Fibroblast of lung (primary cell): ENCODE measurements around the gene NOC4L.

Experiments used
- EZH2 ChIP-seq: IDR thresholded peaks from 2 replicates; pipeline ENCODE4 v1.5.1; 2012; ENCODE audit warnings: low read length, control low read depth, mild to moderate bottlenecking; ENCODE audit errors: missing control alignments
- TF ChIP-seq, protein P1 (sequence below), 2 donors: IDR thresholded peaks in 1 of 2; conservative IDR thresholded peaks in 1 of 2; 1 replicate in 1 of 2; 2 replicates in 1 of 2; pipeline ENCODE4 v1.5.1; 2011 to 2012; ENCODE audit warnings: low read length in 2 of 2, control low read depth in 1 of 2, inconsistent platforms in 1 of 2, low read depth in 1 of 2, mild to moderate bottlenecking in 1 of 2

GRCh38 chr12:132118876-132119275 lies 25.4 kb upstream of the NOC4L start:
- TF ChIP-seq, protein P1, sequence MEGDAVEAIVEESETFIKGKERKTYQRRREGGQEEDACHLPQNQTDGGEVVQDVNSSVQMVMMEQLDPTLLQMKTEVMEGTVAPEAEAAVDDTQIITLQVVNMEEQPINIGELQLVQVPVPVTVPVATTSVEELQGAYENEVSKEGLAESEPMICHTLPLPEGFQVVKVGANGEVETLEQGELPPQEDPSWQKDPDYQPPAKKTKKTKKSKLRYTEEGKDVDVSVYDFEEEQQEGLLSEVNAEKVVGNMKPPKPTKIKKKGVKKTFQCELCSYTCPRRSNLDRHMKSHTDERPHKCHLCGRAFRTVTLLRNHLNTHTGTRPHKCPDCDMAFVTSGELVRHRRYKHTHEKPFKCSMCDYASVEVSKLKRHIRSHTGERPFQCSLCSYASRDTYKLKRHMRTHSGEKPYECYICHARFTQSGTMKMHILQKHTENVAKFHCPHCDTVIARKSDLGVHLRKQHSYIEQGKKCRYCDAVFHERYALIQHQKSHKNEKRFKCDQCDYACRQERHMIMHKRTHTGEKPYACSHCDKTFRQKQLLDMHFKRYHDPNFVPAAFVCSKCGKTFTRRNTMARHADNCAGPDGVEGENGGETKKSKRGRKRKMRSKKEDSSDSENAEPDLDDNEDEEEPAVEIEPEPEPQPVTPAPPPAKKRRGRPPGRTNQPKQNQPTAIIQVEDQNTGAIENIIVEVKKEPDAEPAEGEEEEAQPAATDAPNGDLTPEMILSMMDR (conservative IDR thresholded peaks at IDR 0.05 in 1 of 2, IDR thresholded peaks at IDR 0.05 in 1 of 2; ENCODE audit: low read depth in 1 of 2, low read length in 2 of 2): no peak
- TF ChIP-seq EZH2: no peak
